GM12865 (cell line): ENCODE measurements around the gene NGFR.
"Not testable (repeated sequence)": the region's sequence is repeated elsewhere in the genome, so short reads cannot be mapped to it uniquely, and the experiment has no call there.

ENCODE experiments used
- DNase-seq: peaks from one replicate; pipeline ENCODE4 v3.0.0; 2010; ENCODE audit warnings: low read depth
- H3K4me3 ChIP-seq: 2 replicates; pipeline ENCODE4 v1.5.1; 2011; ENCODE audit warnings: mild to moderate bottlenecking, low read depth, low read length, control low read depth
- CTCF ChIP-seq: IDR thresholded peaks from 2 replicates; pipeline ENCODE4 v1.5.1; 2011; ENCODE audit warnings: low read length, control low read depth, low read depth, inconsistent platforms; ENCODE audit not compliant: insufficient read depth; ENCODE audit errors: missing control alignments

Gene NGFR

GRCh38 chr17:49549691-49550678 is 54.9 kb downstream of the NGFR start:
- no peak overlapping the region for H3K4me3 ChIP-seq
- DNase-seq = no peak
- no peak for TF ChIP-seq CTCF

- not testable (repeated sequence) for H3K4me3 ChIP-seq, DNase-seq
Observed at GRCh38 chr17:49550764-49551163, 55.7 kb downstream of the NGFR start.

GRCh38 chr17:49551221-49552069 is 56.4 kb downstream of the NGFR start:
- DNase-seq = no peak
- no peak overlapping the region for H3K4me3 ChIP-seq
- no peak for TF ChIP-seq CTCF

- no peak overlapping the region for H3K4me3 ChIP-seq
- DNase-seq = no peak
- no peak for TF ChIP-seq CTCF
Observed at GRCh38 chr17:49552070-49552751, 57.1 kb downstream of the NGFR start.

- no peak for TF ChIP-seq CTCF
- H3K4me3 ChIP-seq = no peak overlapping the region
- DNase-seq = no peak
Observed at GRCh38 chr17:49553676-49554335, 58.7 kb downstream of the NGFR start.

GRCh38 chr17:49554694-49555494 is 59.8 kb downstream of the NGFR start:
- TF ChIP-seq CTCF = no peak
- H3K4me3 ChIP-seq = no peak overlapping the region
- no peak for DNase-seq
